Measurements from ENCODE around the gene EEFSEC. TPM values are rescaled to one million over a fixed set of nuclear protein-coding genes. Genes with fewer than 3 reads are reported as not detected.
"Not testable (repeated sequence)": the region's sequence is repeated elsewhere in the genome, so short reads cannot be mapped to it uniquely, and the experiment has no call there.

The EEFSEC gene
- total RNA-seq, 1 donor: 3.0 TPM

DNA sequence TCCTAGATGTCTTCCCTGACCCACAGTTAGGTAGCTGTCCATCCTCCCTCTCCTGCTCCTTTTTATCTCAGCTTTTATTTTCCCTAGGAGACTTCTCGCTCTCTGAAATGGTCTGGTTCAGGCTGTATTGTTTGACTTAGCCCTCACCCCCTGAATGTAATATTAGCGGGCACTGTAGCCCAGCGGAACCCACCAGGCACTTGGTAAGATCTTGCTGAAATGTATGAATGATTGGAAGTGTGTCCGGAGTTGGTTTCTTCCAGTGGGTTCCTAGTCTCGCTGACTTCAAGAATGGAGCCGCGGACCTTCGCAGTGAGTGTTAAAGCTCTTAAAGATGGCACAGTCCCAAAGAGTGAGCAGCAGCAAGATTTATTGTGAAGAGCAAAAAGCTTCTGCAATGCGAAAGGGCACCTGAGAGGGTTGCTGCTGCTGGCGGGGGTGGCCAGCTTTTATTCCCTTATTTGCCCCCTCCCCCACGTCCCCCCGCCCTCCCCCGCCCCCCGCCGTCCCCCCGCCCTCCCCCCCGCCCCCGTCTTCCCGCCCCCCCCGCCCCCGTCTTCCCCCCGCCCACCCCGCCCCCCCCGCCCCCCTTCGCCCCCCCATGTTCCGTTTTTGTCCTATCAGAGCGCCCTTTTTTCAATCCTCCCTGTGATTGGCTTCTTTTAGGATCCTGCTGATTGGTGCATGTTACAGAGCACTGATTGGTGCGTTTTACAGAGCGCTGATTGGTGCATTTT lies 694 bp upstream of the EEFSEC start:
- DNase-seq (ENCODE audit: low read depth): no peak
- H3K4me3 ChIP-seq (ENCODE audit: low read depth, low read length): peak overlapping the region; percentile 75
- TF ChIP-seq, protein P1, sequence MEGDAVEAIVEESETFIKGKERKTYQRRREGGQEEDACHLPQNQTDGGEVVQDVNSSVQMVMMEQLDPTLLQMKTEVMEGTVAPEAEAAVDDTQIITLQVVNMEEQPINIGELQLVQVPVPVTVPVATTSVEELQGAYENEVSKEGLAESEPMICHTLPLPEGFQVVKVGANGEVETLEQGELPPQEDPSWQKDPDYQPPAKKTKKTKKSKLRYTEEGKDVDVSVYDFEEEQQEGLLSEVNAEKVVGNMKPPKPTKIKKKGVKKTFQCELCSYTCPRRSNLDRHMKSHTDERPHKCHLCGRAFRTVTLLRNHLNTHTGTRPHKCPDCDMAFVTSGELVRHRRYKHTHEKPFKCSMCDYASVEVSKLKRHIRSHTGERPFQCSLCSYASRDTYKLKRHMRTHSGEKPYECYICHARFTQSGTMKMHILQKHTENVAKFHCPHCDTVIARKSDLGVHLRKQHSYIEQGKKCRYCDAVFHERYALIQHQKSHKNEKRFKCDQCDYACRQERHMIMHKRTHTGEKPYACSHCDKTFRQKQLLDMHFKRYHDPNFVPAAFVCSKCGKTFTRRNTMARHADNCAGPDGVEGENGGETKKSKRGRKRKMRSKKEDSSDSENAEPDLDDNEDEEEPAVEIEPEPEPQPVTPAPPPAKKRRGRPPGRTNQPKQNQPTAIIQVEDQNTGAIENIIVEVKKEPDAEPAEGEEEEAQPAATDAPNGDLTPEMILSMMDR (IDR thresholded peaks at IDR 0.05; ENCODE audit: insufficient read depth, low read depth, low read length): no peak

DNA sequence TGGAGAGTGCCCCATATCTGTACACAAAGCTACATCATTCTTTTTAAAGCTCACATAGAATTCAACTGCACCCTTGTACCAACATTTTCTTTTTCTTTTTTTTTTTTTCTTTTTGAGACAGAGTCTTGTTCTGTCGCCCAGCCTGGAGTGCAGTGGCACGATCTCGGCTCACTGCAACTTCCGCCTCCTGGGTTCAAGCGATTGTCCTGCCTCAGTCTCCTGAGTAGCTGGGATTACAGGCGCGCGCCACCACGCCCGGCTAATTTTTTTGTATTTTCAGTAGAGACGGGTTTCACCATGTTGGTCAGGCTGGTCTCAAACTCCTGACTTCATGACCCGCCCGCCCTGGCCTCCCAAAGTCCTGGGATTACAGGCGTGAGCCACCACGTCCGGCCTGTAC lies 1.1 kb downstream of the EEFSEC start:
- DNase-seq (ENCODE audit: low read depth): not testable (repeated sequence)
- H3K4me3 ChIP-seq (ENCODE audit: low read depth, low read length): peak overlapping the region; percentile 75

DNA sequence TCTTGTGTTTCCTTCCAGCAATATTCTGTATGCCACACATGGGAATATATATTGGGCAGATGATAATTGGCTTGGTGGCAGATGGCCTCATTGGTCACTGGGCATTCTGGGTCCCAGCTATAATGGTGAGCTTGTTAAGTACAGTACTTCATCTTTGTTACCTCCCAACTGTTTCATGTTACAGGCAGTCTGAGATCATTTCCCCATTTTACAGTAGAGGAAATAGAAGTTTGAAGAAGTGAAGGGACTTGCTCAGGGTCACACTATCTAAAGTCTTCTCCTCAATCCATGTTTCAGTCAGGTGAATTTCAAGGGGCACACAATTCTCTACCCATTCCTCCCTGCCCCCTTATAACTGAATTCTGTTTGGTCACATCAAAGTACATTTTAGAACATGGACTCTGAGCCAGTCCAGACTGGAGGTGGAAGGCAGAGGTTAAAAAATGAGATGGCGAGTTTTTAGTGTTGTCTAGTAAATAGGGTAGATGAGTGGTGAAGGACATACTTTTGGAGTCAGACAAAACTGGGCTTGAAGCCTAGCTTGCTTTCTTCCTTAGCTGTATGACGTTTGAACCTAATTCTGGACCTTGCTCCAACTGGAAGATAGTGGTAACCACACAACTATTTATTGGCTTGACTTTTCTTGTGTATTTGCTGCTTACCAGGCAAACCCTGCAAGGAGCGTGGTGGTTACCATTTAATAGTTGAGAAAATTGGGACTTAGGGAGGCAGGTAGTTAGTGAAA lies 2.5 kb downstream of the EEFSEC start:
- no peak overlapping the region for H3K4me3 ChIP-seq (ENCODE audit: low read depth, low read length)
- TF ChIP-seq, protein P1 (IDR thresholded peaks at IDR 0.05; ENCODE audit: insufficient read depth, low read depth, low read length): no peak
- no peak for DNase-seq (ENCODE audit: low read depth)

DNA sequence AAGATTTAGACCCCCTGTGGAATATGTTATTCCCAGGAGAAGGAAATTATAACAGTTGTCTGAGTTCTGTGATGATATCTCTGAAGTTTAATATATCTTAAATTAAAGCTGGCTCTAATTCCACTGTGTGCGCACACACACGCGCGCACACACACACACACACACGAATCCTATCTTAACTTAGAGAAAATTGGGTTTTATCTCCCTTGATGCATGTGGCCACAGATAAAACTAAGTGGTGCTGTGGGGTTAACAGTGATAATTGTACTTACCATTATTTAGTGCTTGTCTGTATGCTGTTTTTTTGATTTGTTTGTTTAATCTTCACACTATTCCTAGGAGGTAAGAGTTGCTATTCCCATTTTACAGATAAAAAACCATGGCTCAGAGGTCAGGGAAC lies 7.4 kb downstream of the EEFSEC start:
- TF ChIP-seq, protein P1 (IDR thresholded peaks at IDR 0.05; ENCODE audit: insufficient read depth, low read depth, low read length): no peak
- H3K4me3 ChIP-seq (ENCODE audit: low read depth, low read length): no peak overlapping the region
- DNase-seq (ENCODE audit: low read depth): no peak

DNA sequence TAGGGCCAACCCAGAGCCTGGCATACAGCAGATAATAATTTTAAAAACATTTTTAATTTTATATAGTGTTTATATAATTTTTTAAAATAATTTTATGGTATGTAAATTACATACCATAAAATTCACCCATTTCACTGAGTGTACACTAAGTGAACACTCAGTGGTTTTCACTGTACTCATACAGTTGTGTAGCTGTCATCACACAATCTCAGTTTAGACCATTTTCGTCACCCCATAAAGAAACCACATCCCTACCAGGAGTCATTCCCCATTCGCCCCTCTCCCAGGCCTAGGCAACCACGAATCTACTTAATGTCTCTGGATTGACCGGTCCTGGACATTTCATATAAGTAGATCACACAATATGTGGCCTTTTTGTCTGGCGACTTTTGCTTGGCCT lies 10.2 kb downstream of the EEFSEC start:
- no peak for DNase-seq (ENCODE audit: low read depth)
- no peak overlapping the region for H3K4me3 ChIP-seq (ENCODE audit: low read depth, low read length)
- TF ChIP-seq, protein P1 (IDR thresholded peaks at IDR 0.05; ENCODE audit: insufficient read depth, low read depth, low read length): no peak

DNA sequence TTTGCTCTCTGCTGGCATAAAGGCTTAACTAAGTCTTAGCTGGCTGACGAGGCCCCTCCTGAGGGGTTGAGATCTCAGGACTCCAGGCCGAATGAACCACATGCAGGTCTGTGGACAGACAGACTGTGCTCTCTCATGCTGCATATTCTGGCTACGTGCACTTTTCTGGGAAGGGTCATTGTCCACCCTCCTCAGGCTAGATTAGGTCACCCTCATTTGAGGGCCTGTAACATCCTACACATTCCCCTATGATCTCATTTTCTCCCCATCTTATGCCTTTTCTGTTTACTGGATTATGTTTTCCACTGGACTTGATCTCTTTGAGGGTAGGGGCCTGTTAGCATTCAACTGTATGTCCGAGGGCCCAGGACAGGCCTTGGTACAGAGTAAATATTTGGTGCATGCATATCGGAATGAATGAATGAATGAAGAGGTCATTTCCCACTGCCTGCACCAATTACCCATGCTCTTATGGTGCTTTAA lies 13.7 kb downstream of the EEFSEC start:
- DNase-seq (ENCODE audit: low read depth): no peak
- TF ChIP-seq, protein P1 (IDR thresholded peaks at IDR 0.05; ENCODE audit: insufficient read depth, low read depth, low read length): no peak
- no peak overlapping the region for H3K4me3 ChIP-seq (ENCODE audit: low read depth, low read length)

DNA sequence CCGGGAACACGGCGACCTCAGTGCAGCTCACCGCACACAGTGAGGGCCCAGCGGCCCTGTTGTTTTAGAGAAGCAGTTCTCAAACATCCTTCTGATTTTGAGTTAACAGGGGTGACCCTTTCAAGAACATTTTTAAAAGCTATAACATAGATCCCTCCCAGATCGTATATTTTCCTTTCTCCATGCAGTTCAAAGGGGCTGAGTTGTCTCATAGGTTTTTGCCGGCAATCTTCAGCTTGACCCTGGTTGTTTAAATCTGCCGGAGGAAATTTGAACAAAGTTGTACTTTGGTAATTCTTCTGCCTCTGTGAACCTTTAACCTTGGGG lies 14.3 kb downstream of the EEFSEC start:
- TF ChIP-seq, protein P1 (IDR thresholded peaks at IDR 0.05; ENCODE audit: insufficient read depth, low read depth, low read length): no peak
- DNase-seq (ENCODE audit: low read depth): no peak
- H3K4me3 ChIP-seq (ENCODE audit: low read depth, low read length): no peak overlapping the region

All from fibroblast of villous mesenchyme (primary cell).